Measurements from ENCODE around the gene VWA3B.

VWA3B gene

DNA sequence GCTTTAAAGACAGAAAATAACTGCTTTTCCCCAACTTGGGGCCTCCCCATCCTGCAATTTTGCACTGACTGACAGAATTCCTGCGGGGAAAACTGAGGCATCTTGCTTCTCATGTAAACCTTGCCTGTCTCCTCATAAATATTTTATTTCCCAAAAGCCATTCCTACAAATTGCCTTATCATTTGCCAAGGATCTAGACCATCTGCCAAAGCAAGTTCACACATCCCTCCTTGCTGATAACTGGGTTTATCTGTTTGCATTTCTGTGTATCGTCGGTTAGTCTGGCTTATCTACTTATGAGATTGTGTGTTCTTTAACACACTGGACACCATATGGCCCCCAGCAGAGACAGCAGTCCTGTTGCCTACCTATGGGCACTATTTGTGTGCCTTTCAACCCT, 256.3 kb downstream of the VWA3B start:
- DNase-seq = no peak
- Histone ChIP-seq H3K9me3 (peaks cover 0 to 4% (median 3%) of the 10 kb centered on the region in 3 donors), H3K27ac (no peak overlapping the region), H3K36me3 (no peaks in the 10 kb centered on the region), H3K4me1 (peaks cover 0 to 18% (median 10%) of the 10 kb centered on the region in 4 donors), H3K27me3 (peaks cover 2 to 35% of the 10 kb centered on the region in 2 donors), H3K4me3 (no peak overlapping the region)
- TF ChIP-seq, protein P1, sequence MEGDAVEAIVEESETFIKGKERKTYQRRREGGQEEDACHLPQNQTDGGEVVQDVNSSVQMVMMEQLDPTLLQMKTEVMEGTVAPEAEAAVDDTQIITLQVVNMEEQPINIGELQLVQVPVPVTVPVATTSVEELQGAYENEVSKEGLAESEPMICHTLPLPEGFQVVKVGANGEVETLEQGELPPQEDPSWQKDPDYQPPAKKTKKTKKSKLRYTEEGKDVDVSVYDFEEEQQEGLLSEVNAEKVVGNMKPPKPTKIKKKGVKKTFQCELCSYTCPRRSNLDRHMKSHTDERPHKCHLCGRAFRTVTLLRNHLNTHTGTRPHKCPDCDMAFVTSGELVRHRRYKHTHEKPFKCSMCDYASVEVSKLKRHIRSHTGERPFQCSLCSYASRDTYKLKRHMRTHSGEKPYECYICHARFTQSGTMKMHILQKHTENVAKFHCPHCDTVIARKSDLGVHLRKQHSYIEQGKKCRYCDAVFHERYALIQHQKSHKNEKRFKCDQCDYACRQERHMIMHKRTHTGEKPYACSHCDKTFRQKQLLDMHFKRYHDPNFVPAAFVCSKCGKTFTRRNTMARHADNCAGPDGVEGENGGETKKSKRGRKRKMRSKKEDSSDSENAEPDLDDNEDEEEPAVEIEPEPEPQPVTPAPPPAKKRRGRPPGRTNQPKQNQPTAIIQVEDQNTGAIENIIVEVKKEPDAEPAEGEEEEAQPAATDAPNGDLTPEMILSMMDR (IDR thresholded peaks at IDR 0.05) = no peak
- intact Hi-C loops (cut with DNase I; ENCODE audit: low total_unique reads) = no loop called here

DNA sequence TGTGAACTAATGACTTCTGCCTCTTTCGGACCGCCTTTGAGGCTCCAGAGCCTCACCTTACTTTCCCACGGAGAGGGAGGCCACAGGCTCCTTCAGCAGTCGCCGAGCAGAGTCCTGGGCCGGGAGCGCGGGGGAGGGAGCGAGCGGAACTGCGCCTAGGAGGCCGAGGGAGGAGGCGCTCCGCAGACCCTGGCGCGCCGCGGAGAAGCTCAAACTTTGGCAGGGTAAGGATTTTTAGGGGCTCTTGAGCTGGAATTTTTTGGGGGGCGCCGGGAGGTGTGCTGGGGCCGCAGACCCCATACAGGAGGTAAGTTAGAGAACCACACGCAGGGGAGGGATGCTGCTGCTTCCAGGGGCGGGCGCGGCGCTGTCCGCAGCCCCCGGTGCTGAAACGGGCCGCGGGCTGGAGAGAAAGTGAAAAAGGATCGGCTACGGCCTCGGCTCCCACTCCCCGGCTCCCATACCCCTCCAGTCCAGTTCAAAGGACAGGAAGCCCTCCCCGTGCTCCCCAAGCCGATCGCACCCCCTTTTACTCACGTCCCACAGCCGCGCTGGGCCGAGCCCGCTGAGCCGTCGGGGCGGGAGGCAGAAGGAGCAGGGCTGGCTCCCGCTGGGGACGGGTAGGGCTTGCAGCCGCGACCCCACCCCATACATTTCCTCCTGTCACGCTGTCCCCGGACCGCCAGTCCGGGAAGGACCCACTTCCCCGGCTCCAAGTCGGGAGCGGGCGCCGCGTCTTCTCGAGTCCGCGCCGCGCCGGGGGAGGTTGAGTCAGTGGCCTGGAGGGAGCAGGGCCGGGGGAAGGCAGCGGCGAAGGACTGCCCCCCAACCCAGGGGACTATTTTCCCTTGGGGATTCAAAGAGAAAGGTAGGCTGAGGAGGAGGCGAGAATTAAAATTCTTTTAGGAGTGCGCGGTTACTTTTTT, 259.6 kb downstream of the VWA3B start, which contains the start of gene CNGA3:
Gene CNGA3, plus strand, starts transcription at position 146 of the 926 bp plus-strand sequence. CDS start 23,520 bp downstream, outside the sequence.
- intact Hi-C loops (cut with DNase I; ENCODE audit: low total_unique reads) = no loop called here

DNA sequence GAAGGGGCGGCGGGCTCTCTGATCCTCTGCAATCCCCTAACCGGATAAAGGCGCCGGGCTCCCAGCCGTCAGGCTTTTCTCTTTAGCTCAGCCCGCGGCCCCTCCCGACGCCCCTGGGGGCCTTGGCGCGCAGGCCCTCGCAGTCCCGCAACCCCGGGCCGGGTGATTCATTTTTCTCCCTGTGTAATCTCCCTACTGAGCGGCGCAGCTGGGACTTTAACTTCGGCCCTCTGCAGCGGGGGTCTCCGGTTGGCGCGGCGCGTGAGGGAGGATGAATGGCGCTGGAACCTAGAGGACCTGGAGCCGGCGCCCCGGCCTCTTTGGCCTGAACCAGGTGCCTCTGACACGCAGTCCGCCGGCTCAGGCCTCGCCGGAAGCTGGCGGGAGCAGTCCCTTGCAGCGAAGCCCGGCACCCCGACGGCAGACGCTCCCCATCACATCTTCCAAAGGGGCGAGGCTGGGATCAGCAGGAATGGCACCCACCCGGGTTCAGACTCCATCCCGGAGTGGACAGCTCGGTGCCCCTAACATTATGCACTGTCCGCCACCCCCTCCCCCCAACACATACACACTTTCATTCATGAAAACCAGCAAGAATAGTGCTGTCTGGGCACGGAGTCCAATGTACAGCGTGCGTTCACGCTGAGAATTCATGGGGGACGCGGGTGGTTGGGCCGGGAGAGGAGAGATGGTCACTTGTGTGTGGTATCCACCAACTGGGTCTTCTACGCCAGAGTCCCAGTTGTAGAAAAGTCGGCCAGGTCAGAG, 260.5 kb downstream of the VWA3B start:
- Histone ChIP-seq H3K9me3 (peaks cover 0 to 3% (median 0%) of the 10 kb centered on the region in 3 donors), H3K27ac (no peak overlapping the region), H3K4me1 (peaks cover 0 to 18% (median 10%) of the 10 kb centered on the region in 4 donors), H3K36me3 (no peaks in the 10 kb centered on the region), H3K4me3 (no peak overlapping the region), H3K27me3 (peaks cover 2 to 48% of the 10 kb centered on the region in 2 donors)
- TF ChIP-seq, protein P1 (IDR thresholded peaks at IDR 0.05) = no peak
- DNase-seq = no peak
- intact Hi-C loops (cut with DNase I; ENCODE audit: low total_unique reads) = no loop called here

More for the DNA sequence above, 259.6 kb downstream of the VWA3B start, which contains the start of gene CNGA3:
- H3K4me1 ChIP-seq = peaks cover 0 to 18% (median 10%) of the 10 kb centered on the region in 4 donors
- peaks cover 2 to 46% of the 10 kb centered on the region in 2 donors for H3K27me3 ChIP-seq
- no peaks in the 10 kb centered on the region for H3K36me3 ChIP-seq
- TF ChIP-seq, protein P1 (IDR thresholded peaks at IDR 0.05) = no peak
- H3K9me3 ChIP-seq = peaks cover 0 to 3% (median 0%) of the 10 kb centered on the region in 3 donors
- H3K4me3 ChIP-seq = no peak within 1 kb of the TSS
- H3K27ac ChIP-seq = no peak within 1 kb of the TSS
- no peak for DNase-seq

DNA sequence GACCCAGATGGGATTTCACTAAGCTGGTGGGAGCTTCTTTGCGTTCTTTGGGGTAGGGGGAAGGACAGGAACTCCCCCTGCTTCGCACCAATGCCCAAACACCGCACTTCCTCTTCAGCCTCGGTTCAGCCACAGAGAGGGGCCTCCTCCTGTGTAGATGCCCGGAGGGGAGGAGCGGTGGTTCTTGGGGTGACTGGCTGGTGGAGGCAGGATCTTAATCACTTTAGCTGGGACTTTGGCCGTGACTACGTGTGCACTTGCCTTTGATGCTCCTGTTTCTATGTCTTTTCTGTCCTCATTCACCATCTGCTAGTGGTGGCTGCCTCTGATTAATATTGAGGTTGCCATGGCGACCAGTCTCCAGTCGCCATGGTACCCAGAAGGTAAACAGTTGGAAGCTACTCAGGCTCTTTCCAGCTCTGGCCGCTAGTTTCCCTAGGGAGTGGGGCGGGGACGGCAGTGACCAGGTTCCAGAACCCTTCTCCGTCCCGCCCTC, 261.1 kb downstream of the VWA3B start:
- Histone ChIP-seq H3K27ac (no peak overlapping the region), H3K4me3 (no peak overlapping the region), H3K4me1 (peaks cover 0 to 18% (median 10%) of the 10 kb centered on the region in 4 donors), H3K9me3 (peaks cover 0 to 3% (median 0%) of the 10 kb centered on the region in 3 donors), H3K36me3 (no peaks in the 10 kb centered on the region), H3K27me3 (peaks cover 2 to 50% of the 10 kb centered on the region in 2 donors)
- TF ChIP-seq, protein P1 (IDR thresholded peaks at IDR 0.05) = no peak
- DNase-seq = no peak
- intact Hi-C loops (cut with DNase I; ENCODE audit: low total_unique reads) = no loop called here

DNA sequence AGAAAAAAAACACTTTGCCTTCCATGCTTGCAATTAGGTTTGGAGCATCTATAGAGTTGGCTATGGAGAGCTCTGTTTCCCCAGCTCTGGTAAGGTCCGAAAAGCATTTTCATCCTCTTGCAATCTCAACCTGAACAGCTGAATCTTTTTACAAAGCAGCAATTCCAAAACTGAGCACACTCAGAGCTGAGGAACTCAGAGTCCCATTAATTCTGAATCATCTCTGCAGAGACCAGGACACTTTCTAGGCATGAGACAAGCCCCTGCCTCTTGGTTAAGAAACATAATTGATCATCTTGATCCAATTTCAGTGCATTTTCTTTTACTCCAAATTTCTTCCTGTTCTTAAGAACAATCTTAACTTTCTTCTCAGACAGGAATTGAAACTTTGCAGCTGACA, 263.4 kb downstream of the VWA3B start:
- intact Hi-C loops (cut with DNase I; ENCODE audit: low total_unique reads) = no loop called here
- Histone ChIP-seq H3K36me3 (no peaks in the 10 kb centered on the region), H3K4me3 (no peak overlapping the region), H3K27ac (no peak overlapping the region), H3K4me1 (peaks cover 0 to 18% (median 10%) of the 10 kb centered on the region in 4 donors), H3K9me3 (peaks cover 0 to 3% (median 0%) of the 10 kb centered on the region in 3 donors), H3K27me3 (peaks cover 2 to 47% of the 10 kb centered on the region in 2 donors)
- no peak for DNase-seq
- TF ChIP-seq, protein P1 (IDR thresholded peaks at IDR 0.05) = no peak

Data from tibial artery (tissue), 4 donors.